ENCODE measurements around the gene HDAC4. TPM values are rescaled to one million over a fixed set of nuclear protein-coding genes. Genes with fewer than 3 reads are reported as not detected.

HDAC4 gene
- total and polyA plus RNA-seq, 2 donors (not counting 1 experiment from before 2014, with no cell fraction given) = 13.5 to 46.0 TPM

GRCh38 chr2:239116456-239117246, 284.2 kb downstream of the HDAC4 start:
- ChIA-PET POLR2A (no interaction called here), CTCF (no interaction called here)
- H3K36me3 ChIP-seq (replicated peaks in 1 of 2; ENCODE audit: control extremely low read depth in 1 of 2, control insufficient read depth in 1 of 2, extremely low read depth in 1 of 2, insufficient read depth in 2 of 2, low read length in 1 of 2) = no peaks in the 10 kb centered on the region
- no peaks in the 10 kb centered on the region for H3K27me3 Mint-ChIP-seq
- no peaks in the 10 kb centered on the region for H3K79me2 ChIP-seq (ENCODE audit: control insufficient read depth, insufficient read depth, low read length)
- no peak for DNase-seq
- no peak overlapping the region for H3K27ac Mint-ChIP-seq
- no peaks in the 10 kb centered on the region for H4K20me1 ChIP-seq (ENCODE audit: control insufficient read depth, insufficient read depth, low read length, poor library complexity, severe bottlenecking)
- no peak overlapping the region for H3K4me3 ChIP-seq (ENCODE audit: control extremely low read depth in 1 of 5, extremely low read depth in 1 of 5, insufficient read depth in 1 of 5, low read depth in 2 of 5, low read length in 4 of 5)
- ATAC-seq (ENCODE audit: low read depth) = no peak
- no peak overlapping the region for H3K4me2 ChIP-seq (replicated peaks; ENCODE audit: low read depth, low read length, poor library complexity, severe bottlenecking)
- intact Hi-C loops (cut with micrococcal nuclease) = no loop called here
- no peak overlapping the region for H2AFZ ChIP-seq (ENCODE audit: insufficient read depth, low read depth, low read length, poor library complexity, severe bottlenecking)
- H3K9ac ChIP-seq (ENCODE audit: low read length) = no peak overlapping the region
- H3K4me1 ChIP-seq (ENCODE audit: control insufficient read depth in 2 of 2, insufficient read depth in 2 of 2, low read length in 2 of 2) = no peaks in the 10 kb centered on the region
- TF ChIP-seq, protein P1, sequence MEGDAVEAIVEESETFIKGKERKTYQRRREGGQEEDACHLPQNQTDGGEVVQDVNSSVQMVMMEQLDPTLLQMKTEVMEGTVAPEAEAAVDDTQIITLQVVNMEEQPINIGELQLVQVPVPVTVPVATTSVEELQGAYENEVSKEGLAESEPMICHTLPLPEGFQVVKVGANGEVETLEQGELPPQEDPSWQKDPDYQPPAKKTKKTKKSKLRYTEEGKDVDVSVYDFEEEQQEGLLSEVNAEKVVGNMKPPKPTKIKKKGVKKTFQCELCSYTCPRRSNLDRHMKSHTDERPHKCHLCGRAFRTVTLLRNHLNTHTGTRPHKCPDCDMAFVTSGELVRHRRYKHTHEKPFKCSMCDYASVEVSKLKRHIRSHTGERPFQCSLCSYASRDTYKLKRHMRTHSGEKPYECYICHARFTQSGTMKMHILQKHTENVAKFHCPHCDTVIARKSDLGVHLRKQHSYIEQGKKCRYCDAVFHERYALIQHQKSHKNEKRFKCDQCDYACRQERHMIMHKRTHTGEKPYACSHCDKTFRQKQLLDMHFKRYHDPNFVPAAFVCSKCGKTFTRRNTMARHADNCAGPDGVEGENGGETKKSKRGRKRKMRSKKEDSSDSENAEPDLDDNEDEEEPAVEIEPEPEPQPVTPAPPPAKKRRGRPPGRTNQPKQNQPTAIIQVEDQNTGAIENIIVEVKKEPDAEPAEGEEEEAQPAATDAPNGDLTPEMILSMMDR (IDR thresholded peaks at IDR 0.05) = no peak
- TF ChIP-seq EZH2 (IDR thresholded peaks at IDR 0.05; ENCODE audit: borderline replicate concordance, insufficient read depth, low read depth, low read length, poor library complexity, severe bottlenecking) = no peak
- no peaks in the 10 kb centered on the region for H3K9me3 Mint-ChIP-seq (ENCODE audit: insufficient read depth)
- H3K9me3 ChIP-seq (ENCODE audit: control extremely low read depth in 1 of 3, control insufficient read depth in 2 of 3, insufficient read depth in 1 of 3, low read length in 2 of 3) = no peaks in the 10 kb centered on the region
- H3K27me3 ChIP-seq (replicated peaks in 1 of 4; ENCODE audit: control extremely low read depth in 1 of 4, control insufficient read depth in 3 of 4, insufficient read depth in 4 of 4, low read length in 3 of 4) = no peaks in the 10 kb centered on the region
- H3K4me3 Mint-ChIP-seq = no peak overlapping the region
- WGBS (ENCODE audit: insufficient coverage) = 95% methylated on average over 24 of the region's 25 CpGs
- no peaks in the 10 kb centered on the region for H3K4me1 Mint-ChIP-seq
- H3K27ac ChIP-seq (ENCODE audit: low read length in 2 of 2) = no peak overlapping the region

- intact Hi-C loops (cut with micrococcal nuclease) = no loop called here
- ChIA-PET POLR2A (no interaction called here), CTCF (no interaction called here)
- 94% methylated on average over 9 of the region's 9 CpGs for WGBS (ENCODE audit: insufficient coverage)
- no peak overlapping the region for H3K4me3 Mint-ChIP-seq
- Histone ChIP-seq H3K79me2 (ENCODE audit: control insufficient read depth, insufficient read depth, low read length) (no peaks in the 10 kb centered on the region), H3K9me3 (ENCODE audit: control extremely low read depth in 1 of 3, control insufficient read depth in 2 of 3, insufficient read depth in 1 of 3, low read length in 2 of 3) (no peaks in the 10 kb centered on the region), H3K4me3 (ENCODE audit: control extremely low read depth in 1 of 5, extremely low read depth in 1 of 5, insufficient read depth in 1 of 5, low read depth in 2 of 5, low read length in 4 of 5) (no peak overlapping the region), H3K4me2 (replicated peaks; ENCODE audit: low read depth, low read length, poor library complexity, severe bottlenecking) (no peak overlapping the region), H3K9ac (ENCODE audit: low read length) (no peak overlapping the region), H2AFZ (ENCODE audit: insufficient read depth, low read depth, low read length, poor library complexity, severe bottlenecking) (no peak overlapping the region), H4K20me1 (ENCODE audit: control insufficient read depth, insufficient read depth, low read length, poor library complexity, severe bottlenecking) (no peaks in the 10 kb centered on the region), H3K27ac (ENCODE audit: low read length in 2 of 2) (no peak overlapping the region), H3K36me3 (replicated peaks in 1 of 2; ENCODE audit: control extremely low read depth in 1 of 2, control insufficient read depth in 1 of 2, extremely low read depth in 1 of 2, insufficient read depth in 2 of 2, low read length in 1 of 2) (peaks cover 0 to under 1% of the 10 kb centered on the region in 2 experiments), H3K4me1 (ENCODE audit: control insufficient read depth in 2 of 2, insufficient read depth in 2 of 2, low read length in 2 of 2) (no peaks in the 10 kb centered on the region), H3K27me3 (replicated peaks in 1 of 4; ENCODE audit: control extremely low read depth in 1 of 4, control insufficient read depth in 3 of 4, insufficient read depth in 4 of 4, low read length in 3 of 4) (no peaks in the 10 kb centered on the region)
- DNase-seq (no peak), ATAC-seq (ENCODE audit: low read depth) (no peak)
- H3K4me1 Mint-ChIP-seq = no peaks in the 10 kb centered on the region
- no peak for TF ChIP-seq EZH2 (IDR thresholded peaks at IDR 0.05; ENCODE audit: borderline replicate concordance, insufficient read depth, low read depth, low read length, poor library complexity, severe bottlenecking)
- TF ChIP-seq, protein P1 (IDR thresholded peaks at IDR 0.05) = no peak
- no peaks in the 10 kb centered on the region for H3K27me3 Mint-ChIP-seq
- H3K27ac Mint-ChIP-seq = no peak overlapping the region
- no peaks in the 10 kb centered on the region for H3K9me3 Mint-ChIP-seq (ENCODE audit: insufficient read depth)
Observed at GRCh38 chr2:239115616-239116015, 285.2 kb downstream of the HDAC4 start.
